ENCODE measurements around the gene MACROD2. TPM values are rescaled to one million over a fixed set of nuclear protein-coding genes. Genes with fewer than 3 reads are reported as not detected.

The MACROD2 gene
- total RNA-seq, 1 experiment from 2014 or later: 0.86 TPM

DNA sequence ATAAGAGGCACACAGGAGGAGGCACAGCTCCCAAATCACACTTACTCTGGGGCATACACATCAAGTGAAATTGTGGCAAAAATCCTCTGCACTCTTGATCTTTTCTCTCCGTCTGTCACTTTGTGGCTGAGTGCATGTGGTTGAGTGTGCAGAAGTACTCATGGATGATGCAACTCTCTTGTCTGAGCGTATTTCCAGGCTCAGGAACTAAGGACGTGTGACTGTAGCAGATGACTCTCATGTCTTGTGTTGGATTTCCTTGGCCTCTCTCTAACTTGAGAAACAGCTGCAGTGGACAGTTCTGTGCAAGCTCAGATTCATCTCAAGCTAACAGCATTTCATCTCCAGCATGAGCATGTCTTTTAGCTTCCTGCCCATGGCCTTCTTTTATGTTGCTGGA is 587.5 kb downstream of the MACROD2 start:
- no peak for DNase-seq (ENCODE audit: low read depth)

DNA sequence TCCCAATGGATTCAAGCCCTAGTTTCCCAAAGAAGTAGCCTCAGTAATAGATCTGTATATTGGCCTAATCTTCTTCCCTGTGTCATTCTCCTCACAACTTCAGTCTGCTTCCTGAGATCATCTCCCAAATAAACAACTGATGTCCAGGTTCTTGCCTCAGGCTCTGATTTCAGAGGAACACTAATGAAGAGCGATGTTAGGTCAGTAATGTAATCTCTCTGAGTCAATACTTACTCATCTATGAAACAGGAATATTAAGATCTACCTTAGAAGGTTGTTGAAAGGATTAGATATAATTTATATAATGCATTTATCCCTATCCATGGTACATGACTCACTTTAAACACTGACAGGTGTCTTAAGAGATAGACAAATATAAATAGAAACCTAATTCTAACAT is 588.1 kb downstream of the MACROD2 start:
- DNase-seq (ENCODE audit: low read depth): peak; percentile 3

DNA sequence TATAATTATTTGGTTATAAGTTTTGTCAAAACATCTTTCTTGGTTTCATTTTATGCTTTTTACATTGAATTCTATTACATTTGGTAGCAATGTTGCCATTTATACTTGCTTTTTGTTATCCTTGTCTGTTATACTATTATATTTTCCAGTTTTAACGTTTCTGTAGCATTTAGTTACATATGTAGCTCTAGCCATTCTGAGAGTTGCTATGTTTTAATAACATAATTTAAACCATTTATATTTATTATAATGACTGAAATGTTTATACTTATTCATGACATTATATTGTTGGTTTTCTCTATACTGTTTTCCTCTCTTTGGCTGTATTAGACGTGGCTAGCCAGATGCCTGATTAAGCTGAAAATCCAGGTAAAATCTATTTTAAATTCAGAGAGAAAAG is 594.1 kb downstream of the MACROD2 start:
- DNase-seq (ENCODE audit: low read depth): no peak

DNA sequence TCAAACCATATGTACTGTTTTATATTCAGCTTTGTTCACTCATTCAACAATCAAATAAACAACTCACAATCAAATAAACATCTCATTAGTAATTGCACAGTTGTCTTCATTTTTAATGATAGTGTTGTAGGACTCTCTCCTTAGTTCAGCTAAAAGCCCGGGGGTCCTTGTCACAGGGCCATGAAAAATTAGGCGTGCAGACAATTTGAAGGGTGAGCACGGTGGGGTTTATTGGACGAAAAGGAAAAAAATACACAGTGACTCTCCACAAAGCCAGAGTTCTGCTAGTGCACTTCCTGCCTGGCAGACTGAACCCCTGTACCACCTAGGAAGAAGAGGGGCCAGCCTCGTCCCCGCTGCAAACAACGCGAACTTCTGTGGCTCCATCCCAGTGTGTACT is 599.7 kb downstream of the MACROD2 start:
- DNase-seq (ENCODE audit: low read depth): no peak

DNA sequence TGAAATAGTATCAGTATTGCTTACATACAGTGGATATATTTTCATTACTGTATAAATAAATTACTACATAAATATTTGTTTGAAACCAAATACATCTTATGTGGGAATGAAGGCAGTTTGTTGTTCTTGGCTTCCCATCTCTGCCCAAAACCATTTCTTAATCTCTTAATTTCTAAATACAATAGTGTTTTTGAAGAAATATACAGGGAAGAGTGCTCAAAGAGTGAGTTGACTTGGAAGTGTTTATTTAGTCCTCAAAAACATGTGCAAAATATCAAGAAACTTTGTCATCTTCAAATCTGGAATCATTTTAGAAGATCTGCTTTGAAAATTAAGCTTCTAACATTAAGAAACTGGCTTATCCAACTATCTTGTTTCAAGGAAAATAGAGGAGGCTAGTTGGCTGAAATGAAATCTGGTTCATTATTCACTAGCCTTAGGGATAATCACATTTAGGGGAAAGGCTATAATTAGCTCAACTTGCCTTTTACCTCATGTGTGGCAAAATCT is 601.9 kb downstream of the MACROD2 start:
- no peak for DNase-seq (ENCODE audit: low read depth)

DNA sequence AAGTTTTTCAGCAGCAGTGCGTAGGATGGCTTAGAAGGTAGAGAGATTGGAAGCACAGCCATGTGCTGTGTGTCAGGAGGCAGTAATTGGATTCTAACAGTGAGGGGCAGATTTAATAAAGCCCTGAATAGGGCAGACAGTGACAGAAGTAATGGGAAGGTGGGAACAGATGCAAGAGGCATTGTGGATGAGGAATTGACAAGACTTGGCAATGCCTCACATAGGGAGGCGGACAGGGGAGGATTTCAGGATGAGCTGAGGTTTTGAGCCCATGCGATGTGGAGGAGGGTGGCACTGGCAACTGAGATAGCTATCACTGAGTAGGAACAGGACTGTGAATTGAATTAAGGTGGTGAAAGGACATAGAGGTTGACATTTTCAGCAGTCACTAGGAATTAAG is 604.3 kb downstream of the MACROD2 start:
- DNase-seq (ENCODE audit: low read depth): no peak

DNA sequence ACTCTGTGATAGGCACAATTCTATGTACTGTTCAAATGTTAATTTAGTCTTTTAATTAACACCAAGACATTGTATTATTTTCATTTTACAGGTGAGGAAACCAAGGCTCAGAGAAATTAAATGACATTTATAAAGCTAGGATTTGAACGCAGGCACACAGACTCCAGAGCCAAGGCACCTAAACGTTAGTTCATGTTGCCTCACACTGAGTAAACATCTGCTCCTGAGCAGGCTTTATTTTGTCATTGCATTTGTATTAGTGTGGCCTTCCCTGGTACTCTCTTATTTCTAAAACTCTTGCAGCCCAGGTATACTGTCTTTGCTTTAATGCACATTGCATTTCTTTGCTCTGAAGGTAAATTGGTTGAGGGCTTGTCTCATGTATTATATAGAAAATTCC is 605.2 kb downstream of the MACROD2 start:
- no peak for DNase-seq (ENCODE audit: low read depth)

DNA sequence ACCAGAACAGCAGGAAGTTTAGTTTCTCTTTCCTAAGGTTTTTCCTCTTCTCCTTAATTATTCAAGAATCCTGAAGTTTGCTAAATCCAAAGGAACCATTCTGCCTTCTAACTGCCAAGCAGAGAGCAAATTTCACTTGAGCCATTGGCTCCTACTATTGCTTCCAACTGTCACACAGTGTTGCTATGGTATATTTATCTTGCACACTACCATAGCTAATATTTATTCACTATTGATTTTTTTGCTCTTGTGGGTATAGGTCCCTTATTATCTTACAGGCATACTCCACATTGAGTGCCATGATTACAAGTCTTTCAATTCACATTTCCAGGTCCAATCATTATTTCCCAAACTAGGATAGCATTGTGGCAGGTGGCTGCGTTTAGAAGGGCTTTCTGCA is 608.8 kb downstream of the MACROD2 start:
- no peak for DNase-seq (ENCODE audit: low read depth)

DNA sequence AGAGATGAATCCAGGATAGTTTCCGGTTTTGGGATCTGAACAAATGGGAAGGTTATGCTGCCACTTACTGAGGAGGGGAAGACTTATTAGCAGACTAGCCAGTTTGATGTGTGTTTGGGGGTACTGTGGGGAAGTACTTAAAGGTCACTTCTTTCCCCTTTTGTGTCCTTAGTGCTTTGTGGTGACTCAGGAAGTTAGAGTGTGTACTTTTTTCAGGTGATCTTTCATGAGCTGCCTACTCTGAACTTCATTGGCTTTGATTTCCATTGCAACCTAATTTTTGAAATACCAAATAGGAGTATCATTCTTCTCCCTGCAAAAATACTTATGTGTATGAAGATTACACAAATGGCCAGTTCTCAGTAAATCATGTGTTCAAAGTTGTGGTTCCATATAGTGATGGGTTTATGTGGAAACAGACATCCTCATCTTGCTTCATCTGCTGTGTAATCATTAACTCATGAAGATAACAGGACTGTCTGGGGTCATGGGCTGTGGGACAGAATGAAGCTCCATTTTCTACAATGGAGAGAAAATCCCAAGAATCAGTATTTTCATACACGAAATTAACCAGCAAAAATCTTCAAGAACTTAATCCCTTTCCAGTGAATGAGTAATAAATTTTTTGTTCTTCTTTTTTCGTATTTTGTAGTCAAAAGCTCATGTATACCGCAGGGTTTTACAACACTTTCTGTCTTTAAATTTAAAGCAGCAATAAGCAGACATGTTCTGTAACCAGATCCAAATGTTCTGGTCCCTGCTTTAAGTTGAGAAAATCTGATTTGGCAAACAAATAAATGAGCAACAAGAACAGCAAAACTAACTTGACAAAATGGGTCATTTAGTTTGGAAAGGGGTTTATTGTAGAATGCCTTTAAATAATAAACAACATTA is 614.3 kb downstream of the MACROD2 start:
- no peak for DNase-seq (ENCODE audit: low read depth)

DNA sequence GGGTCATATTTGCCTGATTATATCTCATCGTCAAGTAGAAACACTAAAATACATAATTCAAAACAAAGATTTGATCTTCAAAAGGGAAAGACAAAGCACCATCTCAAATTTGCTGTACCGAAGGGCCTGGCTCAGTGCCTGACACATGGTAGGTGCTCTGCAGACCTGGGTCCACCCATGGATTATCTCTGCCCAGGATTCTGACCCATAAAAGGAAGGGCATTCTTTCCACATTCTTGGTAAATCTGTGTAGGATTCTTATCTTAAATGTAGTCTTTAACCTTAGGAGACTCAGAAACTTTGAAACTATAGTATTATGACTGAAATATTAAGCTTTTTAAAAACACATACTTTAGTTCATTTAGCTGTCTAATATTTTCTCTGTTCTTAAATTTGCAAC is 616.2 kb downstream of the MACROD2 start:
- no peak for DNase-seq (ENCODE audit: low read depth)

DNA sequence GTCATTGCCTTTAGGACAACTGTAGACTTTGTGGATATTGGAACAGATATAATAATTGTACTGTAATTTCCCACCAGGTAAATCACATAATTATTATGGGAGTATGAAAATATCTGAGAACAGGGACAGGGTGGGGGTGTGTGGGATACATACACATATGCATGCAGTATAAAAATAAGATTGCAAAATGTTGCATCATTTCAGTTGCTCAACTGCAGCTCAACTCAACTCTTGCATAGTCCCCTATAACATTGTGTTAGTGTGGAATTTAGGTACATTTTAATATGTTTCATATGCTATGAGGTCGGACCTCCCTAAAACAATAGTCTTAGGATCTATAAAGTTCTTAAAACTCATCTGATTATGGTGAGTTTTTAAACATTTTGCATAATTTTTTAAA is 617.1 kb downstream of the MACROD2 start:
- no peak for DNase-seq (ENCODE audit: low read depth)

DNA sequence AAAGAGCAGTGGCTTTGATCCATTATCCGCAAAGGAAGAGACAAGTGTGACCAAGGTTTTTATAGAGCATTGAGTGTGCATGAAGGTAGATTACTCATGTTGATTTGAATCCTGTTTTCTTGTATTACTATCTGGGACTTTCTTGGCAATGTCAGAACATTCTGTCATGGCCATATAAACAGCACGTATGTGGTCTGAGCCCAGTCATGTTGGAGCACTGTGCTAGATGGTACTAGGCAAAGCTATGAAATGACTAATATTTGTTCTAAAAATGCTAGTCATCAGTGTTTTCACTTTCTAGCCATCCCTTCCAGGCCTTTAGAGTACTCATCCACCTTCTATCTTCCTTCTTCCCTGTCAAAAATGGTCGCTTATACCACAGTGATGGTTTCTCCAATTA is 620.7 kb downstream of the MACROD2 start:
- no peak for DNase-seq (ENCODE audit: low read depth)

DNA sequence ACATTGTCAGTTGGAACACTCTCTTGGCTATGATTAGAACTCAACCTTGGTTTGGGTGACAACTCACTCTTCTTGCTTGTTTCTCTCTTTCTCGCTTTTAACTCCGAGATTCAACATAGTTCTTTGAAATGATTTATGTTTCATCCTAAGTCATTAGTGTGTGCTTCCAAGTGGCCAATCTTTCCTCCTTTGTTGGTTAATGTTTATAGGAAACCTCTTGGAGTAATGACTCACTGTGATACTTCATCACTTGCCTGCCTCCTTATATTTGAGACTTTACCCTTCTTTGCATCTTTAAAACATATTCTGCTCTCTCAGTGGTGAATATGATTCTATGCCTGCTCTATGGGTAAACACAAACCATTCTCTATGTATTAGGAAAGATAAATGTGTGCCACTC is 621.8 kb downstream of the MACROD2 start:
- no peak for DNase-seq (ENCODE audit: low read depth)

DNA sequence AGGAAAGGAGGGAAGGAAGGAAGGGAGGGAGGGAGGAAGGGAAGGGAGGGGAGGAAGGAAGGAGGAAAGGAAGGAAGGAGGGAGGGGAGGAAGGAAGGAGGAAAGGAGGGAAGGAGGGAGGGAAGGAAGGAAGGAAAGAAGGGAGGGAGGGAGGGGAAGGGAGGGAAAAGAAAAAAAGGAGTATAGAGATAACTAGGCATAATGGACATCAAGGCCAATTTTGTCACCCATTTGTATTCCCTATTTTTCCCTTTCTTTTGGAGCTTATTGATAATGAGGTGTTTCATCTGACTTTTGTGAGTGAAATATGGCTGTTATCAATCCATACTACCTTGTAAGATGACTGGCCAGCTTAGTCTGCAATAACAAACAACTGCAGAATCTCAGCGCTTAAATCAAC is 624.1 kb downstream of the MACROD2 start:
- DNase-seq (ENCODE audit: low read depth): no peak

DNA sequence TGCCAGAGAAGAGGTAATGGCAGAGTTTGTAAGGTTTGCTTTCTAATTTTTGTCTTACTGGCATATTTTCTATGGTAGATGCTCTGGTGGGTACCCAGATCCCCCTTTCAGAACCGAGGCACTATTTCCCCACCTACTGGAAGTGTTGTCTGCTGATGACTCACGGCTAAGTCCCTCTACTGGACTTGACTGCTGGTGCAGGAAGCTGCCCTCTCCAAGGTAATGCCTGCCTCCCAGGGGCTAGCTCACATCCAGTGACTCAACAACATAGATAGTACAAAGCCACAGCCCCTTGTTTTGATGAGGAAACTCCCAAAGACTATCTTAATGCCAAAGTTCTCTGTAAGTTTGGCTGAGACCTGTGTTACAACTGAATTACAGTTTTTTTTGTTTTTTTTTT is 627.5 kb downstream of the MACROD2 start:
- peak; percentile 57 for DNase-seq (ENCODE audit: low read depth)

DNA sequence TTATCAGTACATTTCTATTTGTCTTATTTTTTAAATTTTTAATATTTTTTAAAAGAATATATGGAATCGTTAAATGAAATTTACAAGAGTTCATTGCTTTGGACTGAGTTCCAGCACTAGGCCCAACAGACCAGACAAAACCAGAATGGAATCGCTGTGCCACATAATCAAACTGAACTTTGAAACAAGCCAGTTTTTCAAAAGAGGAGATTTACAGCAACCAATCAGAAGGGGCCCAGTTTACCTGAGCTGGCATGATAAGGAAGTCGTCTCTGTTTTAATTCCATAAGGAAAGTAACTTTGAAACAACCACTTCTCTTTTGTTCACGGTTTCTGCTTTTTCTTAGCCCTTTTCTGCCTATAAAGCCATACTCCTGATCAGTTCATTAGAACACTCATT is 635.7 kb downstream of the MACROD2 start:
- no peak for DNase-seq (ENCODE audit: low read depth)

DNA sequence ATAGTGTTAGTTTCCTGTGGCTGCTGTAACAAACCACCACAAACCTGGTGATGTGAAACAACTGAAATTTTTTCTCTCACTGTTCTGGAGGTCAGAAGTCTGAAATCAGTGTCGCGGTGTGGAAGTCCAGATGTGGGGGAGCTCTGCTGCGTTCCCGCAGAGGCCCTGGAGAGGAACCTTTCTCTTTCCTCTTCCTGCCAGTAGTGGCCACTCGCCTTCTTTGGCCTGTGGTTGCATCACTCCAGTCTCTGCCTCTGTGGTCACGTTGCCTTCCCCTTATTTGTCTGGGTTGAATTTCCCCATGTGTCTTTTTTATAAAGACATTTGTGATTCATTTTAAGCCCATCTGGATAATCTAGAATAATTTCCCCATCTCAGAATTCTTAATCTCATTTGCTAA is 637.6 kb downstream of the MACROD2 start:
- no peak for DNase-seq (ENCODE audit: low read depth)

DNA sequence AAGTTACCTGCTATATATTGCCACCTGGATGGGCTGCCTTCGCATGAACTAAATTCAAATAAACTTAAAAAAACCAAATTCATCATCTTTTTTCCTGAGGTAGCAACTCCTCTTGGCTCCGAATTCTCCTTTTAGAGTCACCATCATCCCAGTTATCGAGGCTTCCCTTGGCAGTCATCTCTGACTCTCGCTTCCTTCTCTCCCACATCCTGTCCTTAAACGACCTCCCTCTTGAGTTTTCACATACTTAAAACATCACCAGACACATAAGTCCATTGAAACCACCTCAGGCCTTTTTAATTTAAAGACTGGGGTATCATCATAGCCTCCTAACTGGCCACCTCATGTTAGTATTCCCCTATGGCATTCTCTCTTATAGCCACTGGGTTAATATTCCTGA is 638.2 kb downstream of the MACROD2 start:
- no peak for DNase-seq (ENCODE audit: low read depth)

DNA sequence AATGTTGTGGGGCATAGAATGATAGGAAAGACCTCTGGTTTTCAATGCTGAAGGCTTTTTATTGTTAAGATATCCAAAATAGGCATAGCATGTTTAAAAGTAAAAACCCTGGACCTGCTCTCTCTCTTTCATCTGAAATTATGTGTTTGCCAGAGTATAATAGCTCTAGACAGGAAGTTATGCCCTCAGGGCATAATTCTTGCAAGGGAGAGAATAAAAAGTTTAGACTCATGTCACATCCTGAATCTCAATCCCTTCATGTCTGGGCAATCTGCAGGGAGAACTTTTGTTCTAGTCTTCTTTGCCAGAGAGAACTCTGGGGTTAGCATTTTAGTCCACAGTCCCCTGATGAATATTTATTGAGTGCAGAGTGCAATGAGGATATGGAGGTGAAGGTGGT is 639.3 kb downstream of the MACROD2 start:
- no peak for DNase-seq (ENCODE audit: low read depth)

DNA sequence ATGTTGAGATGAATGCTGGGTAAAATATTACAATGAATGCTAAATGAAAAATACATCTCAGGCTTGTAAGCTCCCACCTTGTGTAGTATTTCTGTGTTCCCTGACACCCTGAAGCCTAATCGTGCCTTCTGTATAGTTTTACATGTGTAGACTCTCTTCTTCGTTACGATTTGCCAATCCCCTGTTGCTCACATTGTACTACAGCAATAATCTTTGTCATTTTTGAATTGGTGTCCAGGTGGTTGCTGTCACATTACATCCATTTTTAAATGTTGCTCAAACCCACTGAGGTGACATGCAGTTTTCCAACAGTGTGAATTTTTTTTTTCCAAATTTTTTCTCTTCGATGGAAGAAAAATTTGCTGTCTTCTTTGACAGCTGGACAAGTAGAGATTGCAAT is 642.1 kb downstream of the MACROD2 start:
- no peak for DNase-seq (ENCODE audit: low read depth)

DNA sequence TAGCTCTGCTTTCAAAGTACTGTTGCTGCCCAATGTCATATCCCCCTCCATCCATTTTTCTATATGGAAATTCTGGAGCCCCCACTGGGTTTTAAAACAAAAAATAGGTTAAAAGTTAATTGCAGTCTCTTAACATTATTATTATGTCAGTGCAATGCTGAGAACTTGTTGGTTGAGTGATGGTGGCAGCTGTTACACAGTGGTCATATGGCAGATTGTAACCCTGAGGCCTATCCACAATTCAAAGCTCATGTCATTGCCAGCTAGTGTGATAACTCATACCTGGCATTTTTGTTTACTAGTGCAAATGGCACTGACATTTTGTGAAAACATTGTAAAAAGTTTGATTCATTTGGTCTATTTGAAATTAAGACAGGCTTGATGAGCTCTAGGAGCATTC is 647.8 kb downstream of the MACROD2 start:
- DNase-seq (ENCODE audit: low read depth): no peak

DNA sequence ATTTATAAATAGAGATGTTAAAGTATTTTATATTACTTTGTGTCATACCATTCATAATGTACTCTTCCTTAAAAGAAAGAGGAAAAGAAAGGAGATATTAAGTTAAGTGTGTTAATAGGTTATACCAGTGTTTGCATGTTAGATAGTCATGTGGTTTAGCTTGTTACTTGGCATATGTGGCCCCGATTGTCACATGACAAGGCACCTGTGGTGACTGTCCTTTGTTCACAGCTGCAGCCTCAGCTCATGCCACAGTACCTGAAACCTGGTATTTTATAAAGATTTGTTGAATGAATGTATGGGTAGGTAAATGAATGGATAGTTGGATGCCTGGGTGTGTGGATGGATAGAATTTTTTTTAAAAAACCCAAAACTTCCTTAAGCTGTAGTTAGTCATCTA is 648.2 kb downstream of the MACROD2 start:
- DNase-seq (ENCODE audit: low read depth): no peak

DNA sequence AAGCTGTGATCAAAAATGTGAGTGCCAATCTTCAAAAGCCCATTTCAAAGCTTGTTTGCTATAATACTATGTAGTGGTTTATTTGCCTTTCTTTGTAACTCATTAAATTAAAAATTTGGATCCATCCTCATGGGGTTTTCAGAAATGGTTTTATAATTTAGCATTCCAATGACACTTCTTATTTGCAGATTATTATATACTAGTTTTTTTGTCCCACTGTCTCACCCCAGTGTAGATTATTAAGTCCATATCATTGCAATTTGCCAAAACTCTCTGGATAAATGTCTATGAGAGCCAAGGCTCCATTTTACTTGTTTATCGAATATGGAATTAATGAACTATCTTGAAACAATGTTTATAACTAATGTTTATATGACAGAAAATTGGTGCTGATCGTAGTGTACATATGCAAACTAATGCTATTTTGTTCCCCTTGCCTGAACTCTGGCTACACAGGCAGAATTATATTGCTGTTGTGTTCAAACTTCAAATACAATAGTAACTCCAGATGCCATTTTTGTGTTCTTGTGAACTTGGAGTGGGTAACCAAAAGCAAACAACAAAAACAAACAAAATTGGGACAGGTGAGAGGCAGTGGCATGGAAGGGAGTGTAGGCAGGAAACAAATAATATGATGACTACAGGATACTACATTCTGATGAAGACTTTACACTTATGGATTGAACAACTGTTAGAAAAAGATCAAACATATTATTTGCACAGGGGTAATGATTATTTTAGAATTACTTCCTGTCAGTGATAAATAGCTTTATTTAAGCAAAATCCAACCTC is 649.2 kb downstream of the MACROD2 start:
- no peak for DNase-seq (ENCODE audit: low read depth)

Measured in Daoy (cell line).